Astrocyte (in vitro differentiated cells and primary cell): Measurements from ENCODE around the gene SNX10. TPM values are rescaled to one million over a fixed set of nuclear protein-coding genes. Genes with fewer than 3 reads are reported as not detected.

Experiments used
- DNase-seq: peaks from one replicate; pipeline ENCODE4 v3.0.0-alpha.2; 2010; ENCODE audit warnings: low read depth
- FAIRE-seq: peaks from 2 replicates; lab custom pipeline; 2011; peaks lifted over from hg19 to GRCh38; lab: Jason Lieb, UNC
- H2AFZ ChIP-seq: 2 replicates; pipeline ENCODE4 v1.6.0; 2012; ENCODE audit warnings: low read depth, low read length, inconsistent platforms
- H3K27ac ChIP-seq: 2 replicates; pipeline ENCODE4 v1.5.1; 2011; ENCODE audit warnings: low read depth, low read length, inconsistent platforms
- H3K27me3 ChIP-seq: 2 replicates; pipeline ENCODE4 v1.6.0; 2011; ENCODE audit warnings: low read length, inconsistent platforms; ENCODE audit not compliant: insufficient read depth
- H3K36me3 ChIP-seq: 2 replicates; pipeline ENCODE4 v1.5.1; 2011; ENCODE audit warnings: low read length, inconsistent platforms; ENCODE audit not compliant: insufficient read depth
- H3K4me1 ChIP-seq: 2 replicates; pipeline ENCODE4 v1.5.1; 2011; ENCODE audit warnings: low read length, inconsistent platforms; ENCODE audit not compliant: insufficient read depth
- H3K4me2 ChIP-seq: 2 replicates; pipeline ENCODE4 v1.6.0; 2012; ENCODE audit warnings: low read length, inconsistent platforms
- H3K4me3 ChIP-seq: 2 replicates; pipeline ENCODE4 v1.5.1; 2011; ENCODE audit warnings: low read depth, mild to moderate bottlenecking, low read length, inconsistent platforms; ENCODE audit not compliant: insufficient read depth
- H3K79me2 ChIP-seq: 2 replicates; pipeline ENCODE4 v1.6.0; 2012; ENCODE audit warnings: mild to moderate bottlenecking, low read length, inconsistent platforms; ENCODE audit not compliant: insufficient read depth
- H3K9ac ChIP-seq: 2 replicates; pipeline ENCODE4 v1.6.0; 2012; ENCODE audit warnings: mild to moderate bottlenecking, low read length, inconsistent platforms
- H3K9me3 ChIP-seq: 2 replicates; pipeline ENCODE4 v1.5.1; 2012; ENCODE audit warnings: low read depth, mild to moderate bottlenecking, low read length, inconsistent platforms; ENCODE audit not compliant: insufficient read depth
- H4K20me1 ChIP-seq: 2 replicates; pipeline ENCODE4 v1.6.0; 2012; ENCODE audit warnings: low read length, inconsistent platforms; ENCODE audit not compliant: insufficient read depth
- H3K27ac Mint-ChIP-seq: one replicate; pipeline ENCODE4 v1.8.0; 2021; ENCODE audit warnings: mild to moderate bottlenecking, mixed read lengths; ENCODE audit not compliant: unreplicated experiment
- H3K27me3 Mint-ChIP-seq: one replicate; pipeline ENCODE4 v1.8.0; 2021; ENCODE audit warnings: low read depth, mixed read lengths; ENCODE audit not compliant: unreplicated experiment
- H3K36me3 Mint-ChIP-seq: one replicate; pipeline ENCODE4 v1.8.0; 2021; ENCODE audit warnings: low read depth, mixed read lengths; ENCODE audit not compliant: unreplicated experiment
- H3K4me1 Mint-ChIP-seq: one replicate; pipeline ENCODE4 v1.8.0; 2021; ENCODE audit warnings: low read depth, mixed read lengths; ENCODE audit not compliant: unreplicated experiment
- H3K4me3 Mint-ChIP-seq: one replicate; pipeline ENCODE4 v1.8.0; 2021; ENCODE audit warnings: mild to moderate bottlenecking, moderate library complexity, mixed read lengths; ENCODE audit not compliant: unreplicated experiment
- H3K9me3 Mint-ChIP-seq: one replicate; pipeline ENCODE4 v1.8.0; 2021; ENCODE audit warnings: mild to moderate bottlenecking, mixed read lengths; ENCODE audit not compliant: unreplicated experiment
- EZH2 ChIP-seq: IDR thresholded peaks from 2 replicates; pipeline ENCODE4 v1.6.1; 2012; ENCODE audit warnings: mild to moderate bottlenecking, low read length, inconsistent platforms; ENCODE audit not compliant: insufficient read depth
- total RNA-seq: library from RNA; stranded (reverse); gene quantifications from 2 replicates; pipeline ENCODE4 v1.2.1, GENCODE V29; 2021
- TF ChIP-seq, protein P1 (sequence below): IDR thresholded peaks from 2 replicates; pipeline ENCODE4 v1.5.1; 2011; ENCODE audit warnings: low read depth, mild to moderate bottlenecking, inconsistent platforms, low read length, moderate library complexity; ENCODE audit not compliant: insufficient read depth

The SNX10 gene
- total RNA-seq, 1 donor from 2014 or later = 5.4 TPM

DNA sequence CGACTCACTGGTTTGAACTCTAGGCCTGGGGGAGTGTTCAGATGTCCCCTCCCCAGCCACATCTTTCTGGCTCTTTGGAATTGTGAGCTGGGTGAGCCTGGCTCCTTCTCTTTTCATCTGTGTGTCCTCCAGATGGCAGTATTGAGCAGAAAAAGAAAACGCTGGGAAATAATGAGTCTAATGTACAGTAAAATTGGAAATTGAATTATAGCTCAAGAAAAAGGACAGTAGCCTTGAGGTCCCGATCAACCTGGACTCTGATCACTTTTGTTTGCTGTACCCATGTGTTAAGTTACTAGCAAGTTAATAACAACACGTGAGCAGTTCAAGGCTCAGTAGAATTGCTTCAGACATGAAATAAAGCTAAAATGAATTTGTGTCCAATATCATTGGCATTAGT is 77.9 kb downstream of the SNX10 start:
- TF ChIP-seq, protein P1, sequence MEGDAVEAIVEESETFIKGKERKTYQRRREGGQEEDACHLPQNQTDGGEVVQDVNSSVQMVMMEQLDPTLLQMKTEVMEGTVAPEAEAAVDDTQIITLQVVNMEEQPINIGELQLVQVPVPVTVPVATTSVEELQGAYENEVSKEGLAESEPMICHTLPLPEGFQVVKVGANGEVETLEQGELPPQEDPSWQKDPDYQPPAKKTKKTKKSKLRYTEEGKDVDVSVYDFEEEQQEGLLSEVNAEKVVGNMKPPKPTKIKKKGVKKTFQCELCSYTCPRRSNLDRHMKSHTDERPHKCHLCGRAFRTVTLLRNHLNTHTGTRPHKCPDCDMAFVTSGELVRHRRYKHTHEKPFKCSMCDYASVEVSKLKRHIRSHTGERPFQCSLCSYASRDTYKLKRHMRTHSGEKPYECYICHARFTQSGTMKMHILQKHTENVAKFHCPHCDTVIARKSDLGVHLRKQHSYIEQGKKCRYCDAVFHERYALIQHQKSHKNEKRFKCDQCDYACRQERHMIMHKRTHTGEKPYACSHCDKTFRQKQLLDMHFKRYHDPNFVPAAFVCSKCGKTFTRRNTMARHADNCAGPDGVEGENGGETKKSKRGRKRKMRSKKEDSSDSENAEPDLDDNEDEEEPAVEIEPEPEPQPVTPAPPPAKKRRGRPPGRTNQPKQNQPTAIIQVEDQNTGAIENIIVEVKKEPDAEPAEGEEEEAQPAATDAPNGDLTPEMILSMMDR = peak; percentile 78
- TF ChIP-seq EZH2 = no peak
- no peak overlapping the region for H3K27ac Mint-ChIP-seq
- no peaks in the 10 kb centered on the region for H3K36me3 Mint-ChIP-seq

DNA sequence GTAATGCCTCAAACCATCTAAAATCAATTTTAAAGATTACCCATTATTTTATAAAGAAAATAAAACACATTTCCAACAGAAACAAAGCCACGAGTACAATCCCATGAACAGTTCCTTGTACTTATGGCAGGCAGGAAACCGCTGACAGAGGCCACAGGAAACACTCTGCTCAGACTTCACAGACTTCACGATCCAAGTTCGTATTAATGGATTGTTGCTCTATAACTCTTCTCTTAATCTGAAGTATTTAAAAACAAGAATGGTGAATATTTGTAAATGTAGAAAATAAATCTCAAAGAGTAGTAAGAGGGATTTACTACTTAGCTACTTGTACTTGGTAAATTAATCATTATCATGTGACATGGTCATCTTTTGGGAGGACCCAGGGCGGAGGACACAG is 78.3 kb downstream of the SNX10 start:
- no peak overlapping the region for H3K4me3 Mint-ChIP-seq
- Histone ChIP-seq H2AFZ (no peak overlapping the region), H3K4me1 (no peaks in the 10 kb centered on the region), H4K20me1 (no peaks in the 10 kb centered on the region), H3K9ac (no peak overlapping the region), H3K4me2 (no peak overlapping the region), H3K9me3 (no peaks in the 10 kb centered on the region), H3K27me3 (peaks cover 18% of the 10 kb centered on the region), H3K36me3 (no peaks in the 10 kb centered on the region), H3K79me2 (no peaks in the 10 kb centered on the region), H3K4me3 (no peak overlapping the region), H3K27ac (no peak overlapping the region)
- H3K27ac Mint-ChIP-seq = no peak overlapping the region
- DNase-seq (no peak), FAIRE-seq (no peak)
- H3K4me1 Mint-ChIP-seq = peaks cover 3% of the 10 kb centered on the region
- TF ChIP-seq, protein P1 = no peak
- no peak for TF ChIP-seq EZH2
- no peaks in the 10 kb centered on the region for H3K36me3 Mint-ChIP-seq
- H3K9me3 Mint-ChIP-seq = no peaks in the 10 kb centered on the region
- no peaks in the 10 kb centered on the region for H3K27me3 Mint-ChIP-seq

More for the DNA sequence above, 77.9 kb downstream of the SNX10 start:
- H3K36me3 ChIP-seq = no peaks in the 10 kb centered on the region
- no peak overlapping the region for H3K9ac ChIP-seq
- Mint-ChIP-seq H3K27me3 (no peaks in the 10 kb centered on the region), H3K4me3 (no peak overlapping the region), H3K9me3 (no peaks in the 10 kb centered on the region), H3K4me1 (peaks cover 5% of the 10 kb centered on the region)
- H4K20me1 ChIP-seq = no peaks in the 10 kb centered on the region
- no peaks in the 10 kb centered on the region for H3K4me1 ChIP-seq
- no peaks in the 10 kb centered on the region for H3K79me2 ChIP-seq
- DNase-seq (no peak), FAIRE-seq (peak; percentile 34)
- no peak overlapping the region for H2AFZ ChIP-seq
- H3K27ac ChIP-seq = no peak overlapping the region
- H3K4me2 ChIP-seq = no peak overlapping the region
- H3K27me3 ChIP-seq = peaks cover 15% of the 10 kb centered on the region
- H3K9me3 ChIP-seq = no peaks in the 10 kb centered on the region
- no peak overlapping the region for H3K4me3 ChIP-seq

DNA sequence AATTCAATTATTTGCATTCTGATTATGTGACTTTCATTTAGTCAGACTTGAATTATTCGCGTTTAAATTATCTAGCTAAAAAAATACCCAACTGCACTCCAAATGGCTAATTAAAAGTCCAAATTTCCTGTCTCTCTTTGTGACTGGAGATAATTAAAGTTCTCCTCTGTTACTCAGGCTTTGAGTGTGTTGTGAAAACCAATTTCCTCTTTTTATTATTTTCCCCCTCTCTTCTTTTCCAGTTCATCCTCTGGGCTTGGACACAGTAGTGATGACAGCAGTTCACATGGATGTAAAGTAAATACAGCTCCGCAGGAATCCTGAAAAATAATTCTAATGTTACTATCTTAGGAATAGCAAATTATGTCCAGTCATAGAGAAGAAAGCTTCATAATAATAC is 80.6 kb downstream of the SNX10 start:
- H3K27me3 ChIP-seq = peaks cover 38% of the 10 kb centered on the region
- H3K27ac ChIP-seq = no peak overlapping the region
- no peaks in the 10 kb centered on the region for H4K20me1 ChIP-seq
- Mint-ChIP-seq H3K27me3 (peaks cover 5% of the 10 kb centered on the region), H3K36me3 (no peaks in the 10 kb centered on the region), H3K4me1 (peaks cover 2% of the 10 kb centered on the region), H3K4me3 (no peak overlapping the region), H3K9me3 (no peaks in the 10 kb centered on the region), H3K27ac (no peak overlapping the region)
- TF ChIP-seq, protein P1 = no peak
- TF ChIP-seq EZH2 = no peak
- no peaks in the 10 kb centered on the region for H3K79me2 ChIP-seq
- H2AFZ ChIP-seq = no peak overlapping the region
- H3K4me2 ChIP-seq = no peak overlapping the region
- no peak overlapping the region for H3K4me3 ChIP-seq
- H3K36me3 ChIP-seq = no peaks in the 10 kb centered on the region
- H3K9ac ChIP-seq = no peak overlapping the region
- FAIRE-seq = peak; percentile 45
- H3K9me3 ChIP-seq = no peaks in the 10 kb centered on the region
- peaks cover 5% of the 10 kb centered on the region for H3K4me1 ChIP-seq
- no peak for DNase-seq
